OCI-LY1 (cell line): ENCODE results near the gene UGT1A5.

Source experiments
- H2AFZ ChIP-seq: fragments of 200-600 bp; sonication (generic), shearing (Covaris generic); 2 replicates; pipeline ENCODE4 v1.6.0; 2014; ENCODE audit warnings: antibody characterized with exemption, mild to moderate bottlenecking, low read length
- H3F3A ChIP-seq: fragments of 200-600 bp; sonication (generic), shearing (Covaris generic); 2 replicates; pipeline ENCODE4 v1.6.0; 2014; ENCODE audit warnings: mild to moderate bottlenecking, antibody characterized with exemption, low read length, moderate library complexity; ENCODE audit not compliant: insufficient read depth
- H3K27ac ChIP-seq: fragments of 200-600 bp; sonication (generic); 2 replicates; pipeline ENCODE4 v1.5.1; 2014; ENCODE audit warnings: low read length, mixed run types, mild to moderate bottlenecking, low read depth; ENCODE audit not compliant: poor library complexity, severe bottlenecking
- H3K27me3 ChIP-seq: fragments of 200-600 bp; sonication (generic); 2 replicates; pipeline ENCODE4 v1.6.0; 2014; ENCODE audit warnings: antibody characterized with exemption, mild to moderate bottlenecking, low read length, moderate library complexity; ENCODE audit not compliant: insufficient read depth
- H3K36me3 ChIP-seq: fragments of 200-600 bp; sonication (generic); 2 replicates; pipeline ENCODE4 v1.6.1; 2014; ENCODE audit warnings: mild to moderate bottlenecking, antibody characterized with exemption, low read length, moderate library complexity, mixed read lengths; ENCODE audit not compliant: insufficient read depth
- H3K4me1 ChIP-seq: fragments of 200-600 bp; sonication (generic); 2 replicates; pipeline ENCODE4 v1.5.1; 2014; ENCODE audit warnings: mild to moderate bottlenecking, low read length, moderate library complexity; ENCODE audit not compliant: insufficient read depth, severe bottlenecking
- H3K4me2 ChIP-seq: fragments of 200-600 bp; sonication (generic), shearing (Covaris generic); 2 replicates; pipeline ENCODE4 v1.6.1; 2014; ENCODE audit warnings: low read length
- H3K4me3 ChIP-seq: fragments of 200-600 bp; sonication (generic); 2 replicates; pipeline ENCODE4 v1.5.1; 2014; ENCODE audit warnings: low read length, low read depth, mild to moderate bottlenecking, mixed read lengths; ENCODE audit not compliant: poor library complexity, severe bottlenecking
- H3K79me2 ChIP-seq: fragments of 200-600 bp; shearing (Covaris generic); 2 replicates; pipeline ENCODE4 v1.6.1; 2016; ENCODE audit warnings: mixed run types, low read length, mixed read lengths; ENCODE audit not compliant: insufficient read depth
- H3K9ac ChIP-seq: fragments of 200-600 bp; sonication (generic), shearing (Covaris generic); 2 replicates; pipeline ENCODE4 v1.6.1; 2014; ENCODE audit warnings: mild to moderate bottlenecking, low read length, mixed read lengths
- H3K9me2 ChIP-seq: fragments of 200-600 bp; sonication (generic), shearing (Covaris generic); 2 replicates; pipeline ENCODE4 v1.6.1; 2014; ENCODE audit warnings: low read depth, mild to moderate bottlenecking, low read length, mixed read lengths
- H3K9me3 ChIP-seq: fragments of 200-600 bp; shearing (Covaris generic); 2 replicates; pipeline ENCODE4 v1.6.1; 2014; ENCODE audit warnings: low read length, mixed read lengths
- H4K20me1 ChIP-seq: fragments of 200-600 bp; sonication (generic), shearing (Covaris generic); 2 replicates; pipeline ENCODE4 v1.6.0; 2016; ENCODE audit warnings: mild to moderate bottlenecking, low read length; ENCODE audit not compliant: insufficient read depth
- EZH2 ChIP-seq: fragments of 200-600 bp; sonication (generic), shearing (Covaris generic); IDR thresholded peaks from 2 replicates; pipeline ENCODE4 v1.8.0; 2017; ENCODE audit warnings: borderline replicate concordance, mixed run types, mild to moderate bottlenecking, antibody characterized with exemption, low read length, moderate library complexity, mixed read lengths
- TF ChIP-seq, protein P1 (sequence below): fragments of 200-600 bp; sonication (generic), shearing (Covaris generic); IDR thresholded peaks from 2 replicates; pipeline ENCODE4 v1.5.1; 2017; ENCODE audit warnings: mild to moderate bottlenecking, antibody characterized with exemption, low read length, moderate library complexity, mixed read lengths

The UGT1A5 gene

DNA sequence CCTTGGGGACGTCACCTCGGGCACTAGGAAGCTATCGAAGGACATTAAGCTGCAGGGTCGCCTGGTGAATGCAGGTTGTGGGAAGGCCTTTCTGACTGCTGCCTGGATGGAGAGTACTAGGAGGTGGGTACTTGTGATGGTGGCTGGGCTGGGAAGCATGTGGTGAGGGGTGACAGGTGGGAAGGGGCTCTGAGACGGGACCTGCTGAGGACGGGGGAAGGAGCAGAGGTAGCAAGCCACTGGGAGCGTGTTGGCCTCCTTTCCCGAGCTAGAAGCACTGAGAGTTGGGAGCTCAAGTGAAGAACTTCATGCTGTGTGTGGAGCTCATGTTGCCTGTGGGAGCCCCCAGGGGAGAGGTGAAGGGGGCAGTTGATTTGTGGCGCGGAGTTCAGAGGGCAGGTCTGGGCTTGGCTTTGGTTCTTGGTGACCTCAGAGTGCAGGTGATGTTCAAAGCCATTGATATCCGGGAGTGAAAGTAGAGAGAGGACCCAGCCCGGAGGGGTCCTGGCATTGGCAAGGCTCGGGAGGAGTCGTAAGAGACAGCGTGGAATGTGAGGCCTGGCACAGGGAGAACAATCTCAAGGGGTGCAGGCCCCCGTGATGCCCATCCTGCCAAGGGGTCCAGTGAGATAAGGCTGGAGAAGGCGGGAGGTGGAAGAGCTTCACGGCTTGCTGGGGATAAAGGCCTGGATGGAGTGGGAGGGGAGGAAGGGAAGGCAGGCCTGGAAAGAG lies 78.6 kb downstream of the UGT1A5 start:
- H3K9me3 ChIP-seq: no peaks in the 10 kb centered on the region
- no peaks in the 10 kb centered on the region; the same call in 1 of the 2 replicates for H3K27me3 ChIP-seq
- no peak overlapping the region for H2AFZ ChIP-seq
- no peaks in the 10 kb centered on the region for H4K20me1 ChIP-seq
- no peaks in the 10 kb centered on the region for H3K9me2 ChIP-seq
- no peak overlapping the region for H3K27ac ChIP-seq
- no peak overlapping the region for H3K4me2 ChIP-seq
- H3K79me2 ChIP-seq: no peaks in the 10 kb centered on the region
- no peak overlapping the region for H3K4me3 ChIP-seq
- H3F3A ChIP-seq: no peaks in the 10 kb centered on the region
- peaks cover 21% of the 10 kb centered on the region for H3K4me1 ChIP-seq
- no peaks in the 10 kb centered on the region for H3K36me3 ChIP-seq
- H3K9ac ChIP-seq: no peak overlapping the region
- TF ChIP-seq, protein P1, sequence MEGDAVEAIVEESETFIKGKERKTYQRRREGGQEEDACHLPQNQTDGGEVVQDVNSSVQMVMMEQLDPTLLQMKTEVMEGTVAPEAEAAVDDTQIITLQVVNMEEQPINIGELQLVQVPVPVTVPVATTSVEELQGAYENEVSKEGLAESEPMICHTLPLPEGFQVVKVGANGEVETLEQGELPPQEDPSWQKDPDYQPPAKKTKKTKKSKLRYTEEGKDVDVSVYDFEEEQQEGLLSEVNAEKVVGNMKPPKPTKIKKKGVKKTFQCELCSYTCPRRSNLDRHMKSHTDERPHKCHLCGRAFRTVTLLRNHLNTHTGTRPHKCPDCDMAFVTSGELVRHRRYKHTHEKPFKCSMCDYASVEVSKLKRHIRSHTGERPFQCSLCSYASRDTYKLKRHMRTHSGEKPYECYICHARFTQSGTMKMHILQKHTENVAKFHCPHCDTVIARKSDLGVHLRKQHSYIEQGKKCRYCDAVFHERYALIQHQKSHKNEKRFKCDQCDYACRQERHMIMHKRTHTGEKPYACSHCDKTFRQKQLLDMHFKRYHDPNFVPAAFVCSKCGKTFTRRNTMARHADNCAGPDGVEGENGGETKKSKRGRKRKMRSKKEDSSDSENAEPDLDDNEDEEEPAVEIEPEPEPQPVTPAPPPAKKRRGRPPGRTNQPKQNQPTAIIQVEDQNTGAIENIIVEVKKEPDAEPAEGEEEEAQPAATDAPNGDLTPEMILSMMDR: no peak
- TF ChIP-seq EZH2: no peak

DNA sequence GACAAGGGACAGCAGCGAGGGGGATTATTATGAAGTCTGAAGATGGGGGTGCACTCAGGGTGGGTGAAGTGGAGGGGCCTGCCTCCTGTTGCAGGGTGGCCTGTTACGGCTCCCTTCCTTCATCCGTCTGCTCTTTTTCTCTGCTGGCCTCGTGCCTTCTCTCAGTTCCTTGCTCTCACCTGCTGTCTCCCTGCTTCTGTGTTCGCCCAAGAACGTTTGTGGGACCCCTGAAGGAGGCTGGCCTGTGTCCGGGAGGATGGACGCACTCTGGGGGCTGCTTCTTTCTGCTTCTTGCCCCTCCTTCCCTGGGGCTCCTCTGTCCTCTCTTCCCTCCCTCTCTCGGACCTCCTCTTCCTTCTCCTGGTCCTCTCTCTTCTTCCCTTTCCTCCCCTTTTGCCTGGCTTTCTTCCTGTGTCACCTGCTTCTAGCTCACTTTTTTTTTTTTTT lies 79.2 kb downstream of the UGT1A5 start:
- no peaks in the 10 kb centered on the region for H3K79me2 ChIP-seq
- H3K9me2 ChIP-seq: no peaks in the 10 kb centered on the region
- H4K20me1 ChIP-seq: no peaks in the 10 kb centered on the region
- no peaks in the 10 kb centered on the region for H3K9me3 ChIP-seq
- H3F3A ChIP-seq: no peaks in the 10 kb centered on the region
- no peak overlapping the region for H3K27ac ChIP-seq
- no peak overlapping the region for H2AFZ ChIP-seq
- H3K4me1 ChIP-seq: peaks cover 21% of the 10 kb centered on the region
- no peaks in the 10 kb centered on the region for H3K36me3 ChIP-seq
- no peak for TF ChIP-seq EZH2
- TF ChIP-seq, protein P1: no peak
- H3K9ac ChIP-seq: no peak overlapping the region
- H3K4me2 ChIP-seq: peak overlapping the region; percentile 44
- H3K4me3 ChIP-seq: peak overlapping the region; percentile 21
- no peaks in the 10 kb centered on the region; the same call in 1 of the 2 replicates for H3K27me3 ChIP-seq

DNA sequence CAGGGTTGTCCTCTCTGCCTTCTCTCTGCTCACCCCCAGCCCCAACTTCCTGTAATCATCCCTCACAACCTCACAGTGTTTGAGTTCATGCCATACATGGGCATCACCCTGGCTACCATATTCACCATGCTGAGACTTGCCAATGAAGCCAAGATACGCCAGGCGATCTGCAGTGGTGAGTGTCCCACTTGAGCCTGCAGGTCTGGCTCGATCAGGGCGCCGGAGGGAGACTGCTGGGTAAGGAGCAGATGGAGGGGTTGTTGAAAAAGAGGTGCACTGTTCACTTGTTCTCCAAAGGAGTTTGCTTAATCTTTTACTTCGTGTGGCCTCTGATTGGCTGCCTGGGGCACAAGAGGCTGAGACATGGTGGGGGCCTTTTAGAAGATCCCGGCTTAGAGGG lies 80.0 kb downstream of the UGT1A5 start:
- Histone ChIP-seq H3K9me2 (no peaks in the 10 kb centered on the region), H3K27me3 (no peaks in the 10 kb centered on the region; the same call in 1 of the 2 replicates), H3F3A (no peaks in the 10 kb centered on the region), H3K4me2 (peak overlapping the region; percentile 44), H3K4me3 (peak overlapping the region; percentile 24), H2AFZ (no peak overlapping the region), H3K79me2 (no peaks in the 10 kb centered on the region), H3K36me3 (no peaks in the 10 kb centered on the region), H3K9ac (no peak overlapping the region), H3K27ac (no peak overlapping the region), H3K4me1 (peaks cover 21% of the 10 kb centered on the region), H4K20me1 (no peaks in the 10 kb centered on the region), H3K9me3 (no peaks in the 10 kb centered on the region)
- TF ChIP-seq EZH2: no peak
- TF ChIP-seq, protein P1: no peak
